Brain microvascular endothelial cell (primary cell): ENCODE data around the gene EXOSC9.
"Not testable (repeated sequence)": the region's sequence is repeated elsewhere in the genome, so short reads cannot be mapped to it uniquely, and the experiment has no call there.

Source experiments
- DNase-seq: peaks from one replicate; pipeline ENCODE4 v3.0.0-alpha.2; 2020
- H3K27ac ChIP-seq: fragments of 250-450 bp; sonication (Bioruptor Pico); 2 replicates; pipeline ENCODE4 v1.5.1; 2020; ENCODE audit warnings: mild to moderate bottlenecking, moderate library complexity
- H3K27me3 ChIP-seq: fragments of 250-450 bp; sonication (Bioruptor Pico); replicated peaks from 2 replicates; pipeline ENCODE4 v1.5.1; 2020; ENCODE audit warnings: mild to moderate bottlenecking
- H3K36me3 ChIP-seq: fragments of 250-450 bp; sonication (Bioruptor Pico); replicated peaks from 2 replicates; pipeline ENCODE4 v1.5.1; 2020; ENCODE audit warnings: mild to moderate bottlenecking
- H3K4me3 ChIP-seq: 2 replicates; pipeline ENCODE4 v1.5.1; 2011; ENCODE audit warnings: low read depth, mild to moderate bottlenecking, control low read depth, low read length, moderate library complexity
- CTCF ChIP-seq: IDR thresholded peaks from 2 replicates; pipeline ENCODE4 v1.5.1; 2011; ENCODE audit warnings: low read depth, mild to moderate bottlenecking, moderate library complexity, low read length, control low read depth, inconsistent platforms; ENCODE audit errors: missing control alignments
- in situ Hi-C: cut with HindIII; loops from 2 replicates; pipeline ENCODE4 v1.10.0; 2017; ENCODE audit warnings: low sequenced_read_pairs, low pct_ligation_motif_present

Gene EXOSC9

GRCh38 chr4:121800961-121801714 lies at the start of gene EXOSC9:
TSS of gene EXOSC9 (plus strand) at chr4:121801323. CDS start at chr4:121801425, 102 bp downstream.
- DNase-seq, result peak; percentile 91
- H3K27ac ChIP-seq, result peak within 1 kb of the TSS; percentile 64
- TF ChIP-seq CTCF, result no peak
- no peaks in the 10 kb centered on the region for H3K27me3 ChIP-seq
- in situ Hi-C loops, result no loop called here
- H3K36me3 ChIP-seq, result peaks cover 14% of the 10 kb centered on the region
- peak within 1 kb of the TSS; percentile 100 for H3K4me3 ChIP-seq

GRCh38 chr4:121752142-121752541 lies 49.0 kb upstream of the EXOSC9 start:
- H3K27ac ChIP-seq, H3K36me3 ChIP-seq, in situ Hi-C loops, H3K27me3 ChIP-seq, DNase-seq, H3K4me3 ChIP-seq: not testable (repeated sequence)

GRCh38 chr4:121758925-121759568 lies 42.1 kb upstream of the EXOSC9 start:
- no peak overlapping the region for H3K4me3 ChIP-seq
- H3K36me3 ChIP-seq, result no peaks in the 10 kb centered on the region
- TF ChIP-seq CTCF, result no peak
- H3K27me3 ChIP-seq, result no peaks in the 10 kb centered on the region
- DNase-seq, result no peak
- in situ Hi-C loops, result no loop called here
- no peak overlapping the region for H3K27ac ChIP-seq

GRCh38 chr4:121760205-121760604 lies 40.9 kb upstream of the EXOSC9 start:
- H3K27ac ChIP-seq, result no peak overlapping the region
- H3K4me3 ChIP-seq, result no peak overlapping the region
- DNase-seq, result no peak
- no peaks in the 10 kb centered on the region for H3K36me3 ChIP-seq
- no peaks in the 10 kb centered on the region for H3K27me3 ChIP-seq
- no peak for TF ChIP-seq CTCF
- in situ Hi-C loops, result no loop called here

- no peak overlapping the region for H3K27ac ChIP-seq
- no peak for TF ChIP-seq CTCF
- peak overlapping the region; percentile 63 for H3K4me3 ChIP-seq
- no peak for DNase-seq
- no peaks in the 10 kb centered on the region for H3K36me3 ChIP-seq
- no peaks in the 10 kb centered on the region for H3K27me3 ChIP-seq
- in situ Hi-C loops, result no loop called here
Measured at GRCh38 chr4:121764303-121764701, 36.8 kb upstream of the EXOSC9 start.

GRCh38 chr4:121764702-121765367 lies 36.3 kb upstream of the EXOSC9 start, which contains the start of gene SMIM43:
TSS of gene SMIM43 (minus strand) at chr4:121765164. CDS start at chr4:121765105, 59 bp downstream.
- no peak for TF ChIP-seq CTCF
- Histone ChIP-seq H3K4me3 (peak within 1 kb of the TSS; percentile 63), H3K27me3 (no peaks in the 10 kb centered on the region), H3K27ac (no peak within 1 kb of the TSS), H3K36me3 (no peaks in the 10 kb centered on the region)
- in situ Hi-C loops, result no loop called here
- DNase-seq, result no peak
